Kidney epithelial cell (primary cell): ENCODE data around the gene PIGT. TPM values are rescaled to one million over a fixed set of nuclear protein-coding genes. Genes with fewer than 3 reads are reported as not detected.

Source experiments
- DNase-seq: peaks from one replicate; pipeline ENCODE4 v3.0.0-alpha.2; 2010; ENCODE audit warnings: low read depth
- H3K27me3 ChIP-seq: 2 replicates; pipeline ENCODE4 v1.6.0; 2011; ENCODE audit warnings: low read length; ENCODE audit not compliant: control insufficient read depth, insufficient read depth
- H3K36me3 ChIP-seq: 2 replicates; pipeline ENCODE4 v1.5.1; 2011; ENCODE audit warnings: low read length; ENCODE audit not compliant: control insufficient read depth, insufficient read depth
- H3K4me3 ChIP-seq: 2 replicates; pipeline ENCODE4 v1.5.1; 2011; ENCODE audit warnings: low read depth, mild to moderate bottlenecking, control low read depth, low read length
- total RNA-seq: library from RNA; depleted of rRNA; stranded (reverse); fragments of >200 nt; gene quantifications from 2 replicates; pipeline ENCODE4 v1.2.3, GENCODE V29; 2015
- TF ChIP-seq, protein P1 (sequence below): IDR thresholded peaks from 2 replicates; pipeline ENCODE4 v1.5.1; 2011; ENCODE audit warnings: mild to moderate bottlenecking, moderate library complexity, low read length, control low read depth, inconsistent platforms; ENCODE audit not compliant: insufficient read depth, poor library complexity, severe bottlenecking

PIGT gene
- total RNA-seq, 1 donor from 2014 or later, result 69.8 TPM

GRCh38 chr20:45374966-45375365, 41.0 kb upstream of the PIGT start:
- H3K27me3 ChIP-seq, result no peaks in the 10 kb centered on the region
- TF ChIP-seq, protein P1, sequence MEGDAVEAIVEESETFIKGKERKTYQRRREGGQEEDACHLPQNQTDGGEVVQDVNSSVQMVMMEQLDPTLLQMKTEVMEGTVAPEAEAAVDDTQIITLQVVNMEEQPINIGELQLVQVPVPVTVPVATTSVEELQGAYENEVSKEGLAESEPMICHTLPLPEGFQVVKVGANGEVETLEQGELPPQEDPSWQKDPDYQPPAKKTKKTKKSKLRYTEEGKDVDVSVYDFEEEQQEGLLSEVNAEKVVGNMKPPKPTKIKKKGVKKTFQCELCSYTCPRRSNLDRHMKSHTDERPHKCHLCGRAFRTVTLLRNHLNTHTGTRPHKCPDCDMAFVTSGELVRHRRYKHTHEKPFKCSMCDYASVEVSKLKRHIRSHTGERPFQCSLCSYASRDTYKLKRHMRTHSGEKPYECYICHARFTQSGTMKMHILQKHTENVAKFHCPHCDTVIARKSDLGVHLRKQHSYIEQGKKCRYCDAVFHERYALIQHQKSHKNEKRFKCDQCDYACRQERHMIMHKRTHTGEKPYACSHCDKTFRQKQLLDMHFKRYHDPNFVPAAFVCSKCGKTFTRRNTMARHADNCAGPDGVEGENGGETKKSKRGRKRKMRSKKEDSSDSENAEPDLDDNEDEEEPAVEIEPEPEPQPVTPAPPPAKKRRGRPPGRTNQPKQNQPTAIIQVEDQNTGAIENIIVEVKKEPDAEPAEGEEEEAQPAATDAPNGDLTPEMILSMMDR, result no peak
- H3K4me3 ChIP-seq, result no peak overlapping the region
- no peaks in the 10 kb centered on the region for H3K36me3 ChIP-seq
- no peak for DNase-seq

DNA sequence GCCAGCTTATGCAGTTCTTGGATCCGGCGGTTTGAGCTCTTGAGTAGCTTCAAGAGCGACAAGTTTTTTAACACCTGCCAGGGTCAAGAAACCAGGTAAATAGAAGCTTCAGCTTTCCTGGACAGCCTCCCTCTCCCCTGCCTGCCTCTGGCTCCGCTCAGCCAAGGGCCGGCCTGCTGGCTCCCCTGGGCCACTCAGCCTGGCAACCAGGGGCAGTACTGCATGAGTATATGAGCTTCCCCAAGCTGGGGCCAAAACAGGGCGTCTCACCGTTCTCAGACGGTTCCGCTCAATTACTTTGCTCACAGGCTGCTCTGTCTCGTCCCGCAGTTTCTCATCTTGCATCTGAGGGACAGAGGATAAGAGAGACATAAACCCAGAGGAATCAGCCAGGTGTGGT, 38.7 kb upstream of the PIGT start:
- Histone ChIP-seq H3K4me3 (no peak overlapping the region), H3K36me3 (no peaks in the 10 kb centered on the region), H3K27me3 (no peaks in the 10 kb centered on the region)
- no peak for DNase-seq
- TF ChIP-seq, protein P1, result no peak

GRCh38 chr20:45378191-45378590, 37.8 kb upstream of the PIGT start, which contains the start of gene TP53TG5:
TP53TG5 (minus strand) TSS chr20:45378325; CDS start chr20:45378236, 89 bp downstream.
- H3K36me3 ChIP-seq, result no peaks in the 10 kb centered on the region
- no peaks in the 10 kb centered on the region for H3K27me3 ChIP-seq
- no peak for DNase-seq
- H3K4me3 ChIP-seq, result no peak within 1 kb of the TSS
- TF ChIP-seq, protein P1, result no peak

DNA sequence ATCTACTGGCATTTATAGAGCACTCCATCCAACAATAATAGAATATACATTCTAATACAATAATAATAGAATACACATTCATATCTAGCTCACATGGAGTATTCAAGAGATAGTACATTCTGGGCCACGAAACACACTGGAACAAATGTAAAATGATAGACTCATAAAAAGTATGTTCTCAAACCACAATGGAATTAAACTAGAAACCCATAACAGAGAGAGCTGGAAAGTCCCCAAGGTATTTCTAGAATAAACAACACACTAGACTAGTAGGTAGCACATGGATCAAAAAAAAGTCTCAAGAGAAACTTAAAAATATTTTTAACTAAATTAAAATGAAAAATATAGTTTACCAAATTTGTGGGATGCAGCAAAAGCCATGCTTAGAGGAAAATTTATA, 28.7 kb upstream of the PIGT start:
- Histone ChIP-seq H3K4me3 (no peak overlapping the region), H3K36me3 (no peaks in the 10 kb centered on the region), H3K27me3 (no peaks in the 10 kb centered on the region)
- no peak for DNase-seq
- TF ChIP-seq, protein P1, result no peak

DNA sequence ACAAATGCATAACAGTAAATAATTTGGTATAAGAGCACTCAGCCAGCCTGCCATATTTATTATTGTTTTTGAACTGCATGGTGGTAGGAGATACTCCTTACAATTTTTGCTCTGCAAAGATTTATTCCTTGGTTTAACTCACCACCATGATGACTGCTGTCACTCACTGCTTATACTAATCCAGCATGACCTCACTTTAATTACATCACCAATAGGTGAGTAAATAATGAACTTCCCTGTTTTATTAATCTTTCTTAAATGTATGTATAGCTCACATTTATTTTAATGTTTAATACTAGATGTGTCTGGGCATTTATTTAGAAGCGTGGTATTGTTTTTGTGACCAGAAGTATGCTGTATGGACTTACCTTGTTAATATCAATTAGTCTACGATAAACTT, 25.0 kb upstream of the PIGT start:
- no peak for DNase-seq
- Histone ChIP-seq H3K27me3 (no peaks in the 10 kb centered on the region), H3K36me3 (no peaks in the 10 kb centered on the region), H3K4me3 (no peak overlapping the region)
- TF ChIP-seq, protein P1, result no peak

- H3K4me3 ChIP-seq, result no peak overlapping the region
- no peaks in the 10 kb centered on the region for H3K36me3 ChIP-seq
- no peaks in the 10 kb centered on the region for H3K27me3 ChIP-seq
- no peak for DNase-seq
- TF ChIP-seq, protein P1, result no peak
Measured at GRCh38 chr20:45391559-45391958, 24.4 kb upstream of the PIGT start.
